Fibroblast of lung (primary cell): ENCODE data around the gene SEMA6A. TPM values are rescaled to one million over a fixed set of nuclear protein-coding genes. Genes with fewer than 3 reads are reported as not detected.

Experiments
- DNase-seq, 2 donors: peaks; one replicate each; pipeline versions ENCODE4 v3.0.0 to v3.0.0-alpha.2; 2010; ENCODE audit warnings: low read depth in 2 of 2
- H2AFZ ChIP-seq: 2 replicates; pipeline ENCODE4 v1.5.1; 2012; ENCODE audit warnings: low read length, control low read depth, inconsistent platforms
- H3K27ac ChIP-seq: 2 replicates; pipeline ENCODE4 v1.5.1; 2011; ENCODE audit warnings: low read length, control low read depth; ENCODE audit not compliant: insufficient read depth
- H3K27me3 ChIP-seq: 2 replicates; pipeline ENCODE4 v1.5.1; 2011; ENCODE audit warnings: mild to moderate bottlenecking, low read length; ENCODE audit not compliant: control insufficient read depth, insufficient read depth
- H3K36me3 ChIP-seq: 2 replicates; pipeline ENCODE4 v1.5.1; 2011; ENCODE audit warnings: low read length; ENCODE audit not compliant: control insufficient read depth, insufficient read depth
- H3K4me1 ChIP-seq: 2 replicates; pipeline ENCODE4 v1.5.1; 2011; ENCODE audit warnings: low read length; ENCODE audit not compliant: control insufficient read depth, insufficient read depth; ENCODE audit errors: extremely low read depth
- H3K4me2 ChIP-seq: 2 replicates; pipeline ENCODE4 v1.5.1; 2011; ENCODE audit warnings: low read length, control low read depth; ENCODE audit not compliant: insufficient read depth; ENCODE audit errors: extremely low read depth
- H3K4me3 ChIP-seq, 4 experiments: fragments of 200-600 bp in 1 of 4; sonication (generic) in 1 of 4; replicated peaks in 1 of 4; 2 replicates each; pipeline ENCODE4 v1.5.1; 2011 to 2016; ENCODE audit warnings: low read length in 4 of 4, low read depth in 3 of 4, mild to moderate bottlenecking in 3 of 4, control low read depth in 2 of 4, inconsistent platforms in 1 of 4, mixed read lengths in 1 of 4; ENCODE audit not compliant: insufficient read depth in 1 of 4; ENCODE audit errors: control extremely low read depth in 1 of 4
- H3K79me2 ChIP-seq: 2 replicates; pipeline ENCODE4 v1.5.1; 2012; ENCODE audit warnings: mild to moderate bottlenecking, low read length, inconsistent platforms; ENCODE audit not compliant: control insufficient read depth, insufficient read depth
- H3K9ac ChIP-seq: 2 replicates; pipeline ENCODE4 v1.5.1; 2011; ENCODE audit warnings: mild to moderate bottlenecking, low read length, control low read depth; ENCODE audit not compliant: insufficient read depth
- H3K9me3 ChIP-seq: 2 replicates; pipeline ENCODE4 v1.5.1; 2012; ENCODE audit warnings: low read depth, low read length; ENCODE audit not compliant: control insufficient read depth, insufficient read depth
- H4K20me1 ChIP-seq: 2 replicates; pipeline ENCODE4 v1.5.1; 2011; ENCODE audit warnings: low read length; ENCODE audit not compliant: control insufficient read depth, insufficient read depth; ENCODE audit errors: extremely low read depth
- CTCF ChIP-seq, 2 donors: IDR thresholded peaks in 1 of 2; conservative IDR thresholded peaks in 1 of 2; 1 replicate in 1 of 2; 2 replicates in 1 of 2; pipeline ENCODE4 v1.5.1; 2011 to 2012; ENCODE audit warnings: low read length in 2 of 2, control low read depth in 1 of 2, inconsistent platforms in 1 of 2, low read depth in 1 of 2, mild to moderate bottlenecking in 1 of 2
- EZH2 ChIP-seq: IDR thresholded peaks from 2 replicates; pipeline ENCODE4 v1.5.1; 2012; ENCODE audit warnings: low read length, control low read depth, mild to moderate bottlenecking; ENCODE audit errors: missing control alignments
- polyA plus RNA-seq, 2 donors: library from polyadenylated mRNA; depleted of rRNA in 1 of 2; stranded (reverse) in 1 of 2; unstranded in 1 of 2; fragments of >200 nt; gene quantifications; 2 replicates each; pipeline ENCODE4 v1.2.1, GENCODE V29; 2011 to 2012; ENCODE audit warnings: missing spikeins in 1 of 2
- total RNA-seq: library from RNA; depleted of rRNA; stranded (reverse); fragments of >200 nt; gene quantifications from 2 replicates; pipeline ENCODE4 v1.2.1, GENCODE V29; 2014

SEMA6A gene
- total and polyA plus RNA-seq, 2 donors (not counting 1 experiment from before 2014, with no cell fraction given), result 0.17 to 0.22 TPM

- Histone ChIP-seq H3K27ac (no peak overlapping the region), H3K79me2 (no peaks in the 10 kb centered on the region), H3K4me1 (no peaks in the 10 kb centered on the region), H3K9ac (no peak overlapping the region), H4K20me1 (no peaks in the 10 kb centered on the region), H3K36me3 (no peaks in the 10 kb centered on the region), H3K4me2 (no peak overlapping the region), H3K27me3 (no peaks in the 10 kb centered on the region), H2AFZ (no peak overlapping the region), H3K4me3 (no peak overlapping the region), H3K9me3 (no peaks in the 10 kb centered on the region)
- TF ChIP-seq EZH2, result no peak
- no peak for TF ChIP-seq CTCF (conservative IDR thresholded peaks at IDR 0.05 in 1 of 2, IDR thresholded peaks at IDR 0.05 in 1 of 2; ENCODE audit: low read depth in 1 of 2, low read length in 2 of 2)
- DNase-seq, result no peak
Measured at GRCh38 chr5:116559239-116559638, 15.4 kb downstream of the SEMA6A start.

- H3K27me3 ChIP-seq, result no peaks in the 10 kb centered on the region
- H3K36me3 ChIP-seq, result no peaks in the 10 kb centered on the region
- no peak overlapping the region for H3K4me3 ChIP-seq
- no peaks in the 10 kb centered on the region for H4K20me1 ChIP-seq
- no peak overlapping the region for H3K9ac ChIP-seq
- H3K27ac ChIP-seq, result no peak overlapping the region
- TF ChIP-seq CTCF (conservative IDR thresholded peaks at IDR 0.05 in 1 of 2, IDR thresholded peaks at IDR 0.05 in 1 of 2; ENCODE audit: low read depth in 1 of 2, low read length in 2 of 2) (peak; percentile 63 to 75), EZH2 (no peak)
- H3K4me2 ChIP-seq, result no peak overlapping the region
- peak; percentile 4 to 40 for DNase-seq
- H2AFZ ChIP-seq, result no peak overlapping the region
- no peaks in the 10 kb centered on the region for H3K79me2 ChIP-seq
- no peaks in the 10 kb centered on the region for H3K9me3 ChIP-seq
- no peaks in the 10 kb centered on the region for H3K4me1 ChIP-seq
Measured at GRCh38 chr5:116557669-116558271, 16.9 kb downstream of the SEMA6A start.

- H3K27me3 ChIP-seq, result no peaks in the 10 kb centered on the region
- H3K9ac ChIP-seq, result no peak overlapping the region
- no peaks in the 10 kb centered on the region for H3K9me3 ChIP-seq
- no peak for TF ChIP-seq EZH2
- no peak for TF ChIP-seq CTCF (conservative IDR thresholded peaks at IDR 0.05 in 1 of 2, IDR thresholded peaks at IDR 0.05 in 1 of 2; ENCODE audit: low read depth in 1 of 2, low read length in 2 of 2)
- H3K79me2 ChIP-seq, result no peaks in the 10 kb centered on the region
- no peak overlapping the region for H3K4me3 ChIP-seq
- H2AFZ ChIP-seq, result no peak overlapping the region
- H3K36me3 ChIP-seq, result no peaks in the 10 kb centered on the region
- no peaks in the 10 kb centered on the region for H3K4me1 ChIP-seq
- no peak overlapping the region for H3K27ac ChIP-seq
- DNase-seq, result no peak
- no peak overlapping the region for H3K4me2 ChIP-seq
- no peaks in the 10 kb centered on the region for H4K20me1 ChIP-seq
Measured at GRCh38 chr5:116554764-116555163, 19.9 kb downstream of the SEMA6A start.
